HUDEP-2 (cell line): Measurements from ENCODE around the gene UAP1L1.
"Not testable (repeated sequence)": the region's sequence is repeated elsewhere in the genome, so short reads cannot be mapped to it uniquely, and the experiment has no call there.

Experiments used
- DNase-seq, 76 experiments: peaks; one replicate each; lab custom pipeline; 2025; ENCODE audit not compliant: unreplicated experiment in 76 of 76; lab: John Stamatoyannopoulos, UW

The UAP1L1 gene

GRCh38 chr9:137055385-137056364 is 21.6 kb upstream of the UAP1L1 start:
- DNase-seq: no peak

GRCh38 chr9:137056739-137057415 is 20.4 kb upstream of the UAP1L1 start:
- no peak for DNase-seq

GRCh38 chr9:137057545-137057944 is 19.8 kb upstream of the UAP1L1 start:
- DNase-seq: no peak

GRCh38 chr9:137058521-137059234 is 18.6 kb upstream of the UAP1L1 start:
- no peak for DNase-seq

GRCh38 chr9:137062384-137062783 is 14.9 kb upstream of the UAP1L1 start:
- DNase-seq: no peak

GRCh38 chr9:137062798-137063197 is 14.5 kb upstream of the UAP1L1 start:
- DNase-seq: not testable (repeated sequence)

GRCh38 chr9:137063311-137064026 is 13.8 kb upstream of the UAP1L1 start:
- DNase-seq: no peak

GRCh38 chr9:137064027-137064879 is 13.1 kb upstream of the UAP1L1 start:
- DNase-seq: peak in 49 of 76 experiments; percentile 3 to 66 (median 32)

GRCh38 chr9:137064880-137065164 is 12.5 kb upstream of the UAP1L1 start:
- DNase-seq: no peak

- DNase-seq: no peak
These were observed 11.9 kb upstream of the UAP1L1 start for GRCh38 chr9:137065336-137065967.

GRCh38 chr9:137066096-137066861 is 11.0 kb upstream of the UAP1L1 start:
- DNase-seq: no peak

- DNase-seq: peak in 69 of 76 experiments; percentile 12 to 80 (median 60)
These were observed 9.3 kb upstream of the UAP1L1 start for GRCh38 chr9:137067860-137068538.

GRCh38 chr9:137068539-137069507 is 8.5 kb upstream of the UAP1L1 start:
- DNase-seq: no peak

GRCh38 chr9:137069508-137070091 is 7.7 kb upstream of the UAP1L1 start:
- DNase-seq: no peak

- peak in 72 of 76 experiments; percentile 43 to 90 (median 78) for DNase-seq
These were observed 7.0 kb upstream of the UAP1L1 start, which contains the start of gene SAPCD2 for GRCh38 chr9:137070201-137070905. SAPCD2 (minus strand) TSS chr9:137070557; CDS start chr9:137070460, 97 bp downstream.

GRCh38 chr9:137070906-137071275 is 6.4 kb upstream of the UAP1L1 start:
- peak in 3 of 76 experiments; percentile 19 to 45 (median 41) for DNase-seq
